ENCODE results near the gene ZNF253.
"Not testable (repeated sequence)": the region's sequence is repeated elsewhere in the genome, so short reads cannot be mapped to it uniquely, and the experiment has no call there.

ZNF253 gene

DNA sequence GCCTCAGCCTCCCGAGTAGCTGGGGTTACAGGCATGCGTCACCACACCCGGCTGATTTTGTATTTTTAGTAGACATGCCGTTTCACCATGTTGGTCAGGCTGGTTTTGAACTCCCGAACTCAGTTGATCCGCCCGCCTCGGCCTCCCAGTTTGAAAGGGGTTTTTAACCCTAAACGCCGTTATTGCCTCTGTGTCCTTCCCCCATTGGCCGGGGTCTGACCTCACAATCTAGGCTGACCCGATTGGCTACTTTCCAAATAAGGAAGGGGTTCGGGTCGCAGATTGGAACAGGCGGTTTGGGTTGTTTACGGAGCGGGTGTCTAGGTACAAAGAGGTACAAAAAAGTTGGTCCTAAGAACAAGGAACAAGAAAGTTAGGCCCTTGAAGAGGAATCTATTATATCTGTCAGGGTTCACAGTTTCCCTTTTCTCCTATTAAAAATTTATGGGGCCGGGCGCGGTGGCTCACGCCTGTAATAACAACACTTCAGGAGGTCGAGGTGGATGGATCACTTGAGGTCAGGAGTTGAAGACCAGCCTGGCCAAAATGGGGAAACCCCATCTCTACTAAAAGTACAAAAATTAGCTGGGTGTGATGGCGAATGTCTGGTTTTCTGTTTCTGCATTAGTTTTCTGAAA is 1.0 kb downstream of the ZNF253 start:
- TF ChIP-seq POLR2A (IDR thresholded peaks at IDR 0.05; ENCODE audit: low read depth, low read length): no peak

DNA sequence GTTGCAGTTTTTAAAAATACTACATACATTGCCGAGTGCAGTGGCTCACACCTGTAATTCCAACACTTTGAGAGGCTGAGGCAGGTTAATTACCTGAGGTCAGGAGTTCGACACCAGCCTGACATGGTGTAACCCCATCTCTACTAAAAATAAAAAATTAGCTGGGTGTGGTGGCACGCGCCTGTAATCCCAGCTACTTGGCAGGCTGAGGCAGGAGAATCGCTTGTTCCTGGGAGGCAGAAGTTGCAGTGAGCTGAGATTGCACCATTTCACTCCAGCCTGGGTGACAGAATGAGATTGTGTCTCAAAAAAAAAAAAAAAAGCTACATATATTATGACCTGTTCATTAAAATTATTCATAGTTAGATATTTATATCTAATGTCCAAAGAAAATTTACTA is 4.4 kb downstream of the ZNF253 start:
- FAIRE-seq; DNase-seq (ENCODE audit: insufficient read length, low spot score): not testable (repeated sequence)

More for the DNA sequence above, 1.0 kb downstream of the ZNF253 start:
- FAIRE-seq (no peak), DNase-seq (ENCODE audit: insufficient read length, low spot score) (no peak)

- FAIRE-seq: no peak
- no peak for TF ChIP-seq POLR2A (IDR thresholded peaks at IDR 0.05; ENCODE audit: low read depth, low read length)
Observed at GRCh38 chr19:19871932-19872331, 6.2 kb downstream of the ZNF253 start.

GRCh38 chr19:19873381-19873780 is 7.7 kb downstream of the ZNF253 start:
- FAIRE-seq (no peak), DNase-seq (ENCODE audit: insufficient read length, low spot score) (no peak)
- no peak for TF ChIP-seq POLR2A (IDR thresholded peaks at IDR 0.05; ENCODE audit: low read depth, low read length)

More at GRCh38 chr19:19871932-19872331, 6.2 kb downstream of the ZNF253 start:
- no peak for DNase-seq (ENCODE audit: insufficient read length, low spot score)

GRCh38 chr19:19877724-19878123 is 12.0 kb downstream of the ZNF253 start:
- FAIRE-seq: no peak
- no peak for DNase-seq (ENCODE audit: insufficient read length, low spot score)
- no peak for TF ChIP-seq POLR2A (IDR thresholded peaks at IDR 0.05; ENCODE audit: low read depth, low read length)

- DNase-seq (ENCODE audit: insufficient read length, low spot score): no peak
- FAIRE-seq: no peak
- no peak for TF ChIP-seq POLR2A (IDR thresholded peaks at IDR 0.05; ENCODE audit: low read depth, low read length)
Observed at GRCh38 chr19:19884583-19884982, 18.9 kb downstream of the ZNF253 start.

DNA sequence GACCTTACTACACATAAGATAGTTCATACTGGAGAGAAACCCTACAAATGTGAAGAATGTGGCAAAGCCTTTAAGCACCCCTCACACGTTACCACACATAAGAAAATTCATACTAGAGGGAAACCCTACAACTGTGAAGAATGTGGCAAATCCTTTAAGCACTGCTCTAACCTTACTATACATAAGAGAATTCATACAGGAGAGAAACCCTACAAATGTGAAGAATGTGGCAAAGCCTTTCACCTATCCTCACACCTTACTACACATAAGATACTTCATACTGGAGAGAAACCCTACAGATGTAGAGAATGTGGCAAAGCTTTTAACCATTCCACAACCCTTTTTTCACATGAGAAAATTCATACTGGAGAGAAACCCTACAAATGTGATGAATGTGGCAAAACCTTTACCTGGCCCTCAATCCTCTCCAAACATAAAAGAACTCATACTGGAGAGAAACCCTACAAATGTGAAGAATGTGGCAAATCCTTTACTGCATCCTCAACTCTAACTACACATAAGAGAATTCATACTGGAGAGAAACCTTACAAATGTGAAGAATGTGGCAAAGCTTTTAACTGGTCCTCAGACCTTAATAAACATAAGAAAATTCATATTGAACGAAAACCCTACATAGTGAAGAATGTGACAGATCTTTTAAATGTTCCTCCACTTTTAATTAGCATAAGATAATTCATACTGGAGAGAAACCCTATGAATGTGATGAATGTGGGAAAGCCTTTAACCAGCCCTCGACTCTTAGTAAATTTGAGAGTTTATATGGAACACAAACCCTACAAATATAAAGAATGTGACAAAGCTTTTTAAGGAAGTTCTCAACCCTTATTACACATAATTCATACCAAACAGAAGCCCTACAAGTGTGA is 26.6 kb downstream of the ZNF253 start:
- not testable (repeated sequence) for FAIRE-seq; DNase-seq (ENCODE audit: insufficient read length, low spot score)

DNA sequence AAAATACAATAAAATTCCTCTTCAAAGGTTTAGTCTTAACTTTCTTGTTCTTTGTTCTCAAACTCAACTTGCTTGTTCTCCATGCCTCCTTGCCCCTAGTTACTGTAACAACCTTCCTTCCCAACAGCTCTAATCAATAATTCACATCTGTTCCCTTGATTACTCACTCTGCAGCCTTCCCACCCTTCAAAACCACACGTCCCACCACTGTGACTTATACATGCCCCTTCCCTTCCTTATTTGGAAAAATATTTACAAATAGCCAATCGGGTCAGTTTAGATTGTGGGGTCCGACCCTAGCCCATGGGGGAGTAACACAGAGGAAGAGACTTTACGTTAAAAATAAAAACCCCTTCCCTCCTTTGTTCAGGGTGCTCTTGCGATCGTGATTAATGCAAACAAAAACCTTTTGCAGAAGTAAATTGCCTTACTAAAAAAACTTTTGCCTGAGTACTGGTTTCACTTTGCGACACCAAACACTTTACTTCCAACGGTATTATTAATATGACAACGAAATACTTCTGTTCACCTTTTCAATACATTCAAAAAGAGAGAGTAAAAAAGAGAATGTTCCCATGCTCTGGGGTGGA is 34.6 kb downstream of the ZNF253 start:
- no peak for TF ChIP-seq POLR2A (IDR thresholded peaks at IDR 0.05; ENCODE audit: low read depth, low read length)
- no peak for FAIRE-seq
- DNase-seq (ENCODE audit: insufficient read length, low spot score): no peak

DNA sequence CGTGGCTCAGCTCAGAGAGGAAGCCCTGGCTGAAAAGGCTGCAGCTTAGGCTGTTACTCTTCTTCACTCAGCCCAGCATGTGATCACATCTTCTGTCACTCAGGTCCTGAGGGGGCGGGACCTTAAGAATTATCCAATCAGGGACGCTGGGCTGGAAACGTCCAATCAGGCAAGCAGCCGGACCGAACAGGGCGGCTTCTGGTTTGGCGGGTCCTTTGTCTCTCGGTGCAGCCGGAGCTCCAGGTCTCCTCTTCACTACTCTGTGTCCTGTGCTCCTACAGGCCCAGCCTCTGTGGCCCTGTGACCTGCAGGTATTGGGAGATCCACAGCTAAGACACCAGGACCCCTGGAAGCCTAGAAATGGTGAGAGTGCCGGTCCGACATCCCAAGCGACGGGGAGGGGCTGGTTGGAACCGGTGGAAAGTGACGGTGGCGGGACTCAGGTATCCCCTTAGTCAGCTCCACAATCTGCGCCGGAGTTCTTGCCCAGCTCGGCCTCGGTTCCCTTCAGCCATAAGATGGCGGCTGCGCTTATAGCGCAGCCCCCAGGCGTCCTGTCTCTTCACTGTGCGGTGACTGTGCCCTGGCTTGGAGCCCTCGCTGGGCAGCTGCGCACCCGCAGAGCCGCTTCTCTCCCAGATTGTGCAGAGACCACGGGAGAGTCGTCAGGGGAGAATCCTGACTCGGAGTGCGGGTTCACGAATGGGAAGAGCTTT is 35.2 kb downstream of the ZNF253 start, which contains the start of gene ZNF93:
TSS of gene ZNF93 (plus strand) at position 218 of the 716 bp plus-strand sequence. CDS start at position 361, 143 bp downstream.
- TF ChIP-seq POLR2A (IDR thresholded peaks at IDR 0.05; ENCODE audit: low read depth, low read length): peak; percentile 35; the same call in 1 of the 2 replicates
- peak; percentile 67 for DNase-seq (ENCODE audit: insufficient read length, low spot score)
- peak; percentile 91 for FAIRE-seq

GRCh38 chr19:19907551-19907950 is 41.9 kb downstream of the ZNF253 start:
- FAIRE-seq; DNase-seq (ENCODE audit: insufficient read length, low spot score): not testable (repeated sequence)

DNA sequence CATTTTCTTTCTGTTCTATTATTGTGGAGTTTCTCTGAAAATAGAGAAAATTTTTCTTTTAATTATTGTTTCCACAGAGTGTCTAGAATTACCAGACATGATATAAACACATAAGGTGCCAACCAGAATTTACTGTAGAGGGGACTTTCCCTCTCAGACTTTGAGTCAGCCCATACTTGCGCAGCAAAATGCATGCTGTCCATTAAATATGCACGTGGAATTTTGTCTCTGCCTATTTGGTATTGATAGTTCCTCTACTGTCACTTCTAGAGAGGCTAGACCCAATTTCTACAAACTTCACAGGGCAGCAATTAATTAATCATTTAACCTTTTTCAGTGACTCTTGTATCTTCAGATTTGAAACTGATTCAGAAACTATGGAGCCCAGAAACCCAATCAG is 44.0 kb downstream of the ZNF253 start:
- DNase-seq (ENCODE audit: insufficient read length, low spot score) (no peak), FAIRE-seq (no peak)
- TF ChIP-seq POLR2A (IDR thresholded peaks at IDR 0.05; ENCODE audit: low read depth, low read length): no peak

DNA sequence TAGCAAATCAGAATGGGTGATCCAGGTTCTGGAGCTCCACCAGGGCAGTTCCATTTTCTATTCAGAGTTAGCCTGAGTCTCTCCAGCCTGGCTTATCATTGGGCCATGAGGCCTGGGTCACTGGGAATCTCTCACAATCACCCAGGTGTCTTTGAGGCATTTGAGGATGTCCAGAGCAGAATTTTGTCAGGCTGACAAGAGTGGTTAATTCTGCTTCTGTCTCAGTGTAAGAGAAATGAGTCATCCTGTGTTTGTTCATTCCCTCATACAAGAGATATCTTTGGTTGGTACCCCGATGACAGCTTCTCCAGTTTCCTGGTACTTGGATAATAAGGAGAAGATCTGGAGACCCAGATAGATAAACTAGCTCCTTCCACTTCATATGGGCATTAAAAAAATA is 45.5 kb downstream of the ZNF253 start:
- no peak for TF ChIP-seq POLR2A (IDR thresholded peaks at IDR 0.05; ENCODE audit: low read depth, low read length)
- no peak for DNase-seq (ENCODE audit: insufficient read length, low spot score)
- peak; percentile 6 for FAIRE-seq

GRCh38 chr19:19914596-19914995 is 48.9 kb downstream of the ZNF253 start:
- FAIRE-seq: no peak
- TF ChIP-seq POLR2A (IDR thresholded peaks at IDR 0.05; ENCODE audit: low read depth, low read length): no peak
- no peak for DNase-seq (ENCODE audit: insufficient read length, low spot score)

- DNase-seq (ENCODE audit: insufficient read length, low spot score); FAIRE-seq: not testable (repeated sequence)
Observed at GRCh38 chr19:19930417-19930816, 64.7 kb downstream of the ZNF253 start.

DNA sequence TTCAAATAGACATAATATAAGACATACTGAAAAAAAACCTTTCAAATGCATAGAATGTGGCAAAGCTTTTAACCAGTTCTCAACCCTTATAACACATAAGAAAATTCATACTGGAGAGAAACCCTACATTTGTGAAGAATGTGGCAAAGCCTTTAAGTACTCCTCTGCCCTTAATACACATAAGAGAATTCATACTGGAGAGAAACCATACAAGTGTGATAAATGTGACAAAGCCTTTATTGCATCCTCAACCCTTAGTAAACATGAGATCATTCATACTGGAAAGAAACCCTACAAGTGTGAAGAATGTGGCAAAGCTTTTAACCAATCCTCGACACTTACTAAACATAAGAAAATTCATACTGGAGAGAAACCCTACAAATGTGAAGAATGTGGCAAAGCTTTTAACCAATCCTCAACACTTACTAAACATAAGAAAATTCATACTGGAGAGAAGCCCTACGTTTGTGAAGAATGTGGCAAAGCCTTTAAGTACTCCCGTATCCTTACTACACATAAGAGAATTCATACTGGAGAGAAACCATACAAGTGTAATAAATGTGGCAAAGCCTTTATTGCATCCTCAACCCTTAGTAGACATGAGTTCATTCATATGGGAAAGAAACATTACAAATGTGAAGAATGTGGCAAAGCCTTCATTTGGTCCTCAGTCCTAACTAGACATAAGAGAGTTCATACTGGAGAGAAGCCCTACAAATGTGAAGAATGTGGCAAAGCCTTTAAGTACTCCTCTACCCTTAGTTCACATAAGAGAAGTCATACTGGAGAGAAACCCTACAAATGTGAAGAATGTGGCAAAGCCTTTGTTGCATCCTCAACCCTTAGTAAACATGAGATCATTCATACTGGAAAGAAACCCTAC is 68.0 kb downstream of the ZNF253 start:
- DNase-seq (ENCODE audit: insufficient read length, low spot score); FAIRE-seq: not testable (repeated sequence)
